CD1c-positive myeloid dendritic cell (primary cell): ENCODE results near the gene ATRIP.
A peak's percentile ranks its signal among the peaks of the same experiment; 100 is the strongest.
"Not testable (repeated sequence)": the region's sequence is repeated elsewhere in the genome, so short reads cannot be mapped to it uniquely, and the experiment has no call there.

Experiments
- DNase-seq: peaks from one replicate; pipeline ENCODE4 v3.0.0-alpha.2; 2016; ENCODE audit errors: extremely low spot score

Gene ATRIP

GRCh38 chr3:48469046-48469915, 22.7 kb downstream of the ATRIP start:
- no peak for DNase-seq

GRCh38 chr3:48470286-48470685, 23.7 kb downstream of the ATRIP start:
- no peak for DNase-seq

- no peak for DNase-seq
Measured at GRCh38 chr3:48472673-48472922, 26.1 kb downstream of the ATRIP start.

GRCh38 chr3:48472923-48473616, 26.5 kb downstream of the ATRIP start:
- DNase-seq = peak; percentile 96

DNA sequence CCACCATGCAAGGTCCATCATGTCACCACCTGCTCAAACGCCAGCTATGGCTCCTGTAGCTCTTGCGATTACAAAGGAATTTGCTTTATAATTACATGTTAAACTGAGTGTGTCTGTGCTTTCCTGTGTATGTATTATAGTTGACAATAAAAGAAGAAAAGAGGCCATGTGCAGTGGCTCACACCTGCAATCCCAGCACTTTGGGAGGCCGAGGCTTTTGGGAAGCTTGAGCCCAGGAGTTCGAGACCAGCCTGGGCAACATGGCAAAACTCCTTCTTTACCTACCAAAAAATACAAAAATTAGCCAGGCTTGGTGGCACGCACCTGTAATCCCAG, 27.0 kb downstream of the ATRIP start:
- no peak for DNase-seq

GRCh38 chr3:48474031-48474430, 27.5 kb downstream of the ATRIP start:
- not testable (repeated sequence) for DNase-seq

- DNase-seq = no peak
Measured at GRCh38 chr3:48474619-48475018, 28.1 kb downstream of the ATRIP start.

DNA sequence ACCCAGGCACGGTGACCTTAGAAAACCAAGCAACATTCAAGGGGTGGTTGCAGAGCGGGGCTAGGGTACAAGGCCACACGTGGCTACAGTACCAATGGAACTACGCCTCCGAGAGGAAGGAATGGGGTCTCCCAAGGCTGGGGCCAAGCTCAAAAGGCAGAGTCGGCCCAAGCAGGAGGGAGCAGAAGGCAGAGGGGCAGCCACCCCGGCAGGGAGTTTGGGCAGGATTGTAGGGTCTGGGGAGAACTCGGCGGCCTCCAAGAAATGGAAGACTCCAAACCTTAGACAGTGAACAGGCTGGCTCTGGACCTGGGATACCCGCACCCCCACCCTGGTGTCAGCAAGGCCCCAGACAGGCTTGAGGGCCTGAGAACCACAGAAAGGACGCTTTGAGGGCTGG, 28.7 kb downstream of the ATRIP start:
- no peak for DNase-seq

DNA sequence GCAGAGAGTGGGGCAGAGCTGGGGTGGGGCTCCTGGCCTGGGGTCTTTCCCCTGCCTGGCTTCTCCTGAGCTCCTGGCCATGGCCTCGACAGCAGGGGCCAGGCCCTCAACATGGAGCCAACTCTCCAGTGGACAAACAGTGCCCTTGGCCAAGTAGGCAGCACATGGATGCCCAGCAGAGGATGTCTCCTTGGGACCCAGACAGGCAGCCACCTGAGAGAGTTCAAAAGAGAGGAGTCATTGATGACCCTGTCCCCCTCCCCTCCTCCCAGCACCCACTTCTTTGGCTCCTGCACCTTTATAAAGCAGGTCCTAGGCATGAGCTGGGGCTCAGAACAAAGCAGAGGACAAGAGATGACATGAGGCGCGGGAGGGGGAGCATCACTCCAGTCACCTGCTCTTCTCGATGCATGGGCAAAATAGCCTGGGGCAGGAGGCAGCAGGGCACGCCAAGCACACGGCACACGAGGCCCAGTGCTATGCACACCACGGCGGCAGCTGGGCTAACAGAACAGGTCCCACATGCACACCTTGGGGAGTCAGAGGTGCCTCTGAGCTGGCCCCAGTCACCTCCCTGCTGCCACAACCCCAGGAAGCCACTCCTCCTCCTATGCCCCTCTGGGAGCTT, 30.0 kb downstream of the ATRIP start:
- no peak for DNase-seq

GRCh38 chr3:48477959-48478520, 31.5 kb downstream of the ATRIP start:
- DNase-seq = no peak

GRCh38 chr3:48478626-48479555, 32.4 kb downstream of the ATRIP start:
- peak; percentile 13 for DNase-seq

DNA sequence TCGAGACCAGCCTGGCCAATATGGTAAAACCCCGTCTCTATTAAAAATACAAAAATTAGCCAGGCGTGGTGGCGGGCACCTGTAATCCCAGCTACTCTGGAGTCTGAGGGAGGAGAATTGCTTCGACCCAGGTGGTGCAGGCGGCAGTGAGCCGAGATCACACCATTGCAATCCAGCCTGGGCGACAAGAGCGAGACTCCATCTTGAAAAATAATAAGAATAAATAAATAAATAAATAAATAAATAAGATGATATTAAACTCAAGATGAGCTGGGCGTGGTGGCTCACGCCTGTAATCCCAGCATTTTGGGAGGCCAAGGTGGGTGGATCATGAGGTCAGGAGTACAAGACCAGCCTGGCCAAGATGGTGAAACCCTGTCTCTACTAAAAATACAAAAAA, 34.4 kb downstream of the ATRIP start:
- DNase-seq = not testable (repeated sequence)

- DNase-seq = not testable (repeated sequence)
Measured at GRCh38 chr3:48482822-48483221, 36.3 kb downstream of the ATRIP start.

DNA sequence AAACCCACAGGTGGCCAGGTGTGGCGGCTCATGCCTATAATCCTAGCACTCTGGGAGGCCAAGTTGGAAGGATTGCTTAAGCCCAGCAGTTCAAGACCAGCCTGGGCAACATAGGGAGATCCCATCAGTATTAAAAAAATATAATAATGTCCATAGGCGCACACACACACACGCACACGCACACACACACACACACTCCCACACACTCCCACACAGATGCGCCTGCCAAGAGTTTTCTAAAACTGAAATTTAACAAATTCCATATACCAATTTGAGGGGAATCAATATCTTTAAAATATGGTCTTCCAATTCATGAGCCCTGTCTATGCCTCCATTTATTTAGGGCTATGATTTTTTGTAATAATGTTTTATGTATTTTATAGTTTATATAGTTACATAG, 40.4 kb downstream of the ATRIP start:
- no peak for DNase-seq

- peak; percentile 70 for DNase-seq
Measured at GRCh38 chr3:48492461-48493202, 46.1 kb downstream of the ATRIP start.

- no peak for DNase-seq
Measured at GRCh38 chr3:48493203-48493501, 46.6 kb downstream of the ATRIP start.

DNA sequence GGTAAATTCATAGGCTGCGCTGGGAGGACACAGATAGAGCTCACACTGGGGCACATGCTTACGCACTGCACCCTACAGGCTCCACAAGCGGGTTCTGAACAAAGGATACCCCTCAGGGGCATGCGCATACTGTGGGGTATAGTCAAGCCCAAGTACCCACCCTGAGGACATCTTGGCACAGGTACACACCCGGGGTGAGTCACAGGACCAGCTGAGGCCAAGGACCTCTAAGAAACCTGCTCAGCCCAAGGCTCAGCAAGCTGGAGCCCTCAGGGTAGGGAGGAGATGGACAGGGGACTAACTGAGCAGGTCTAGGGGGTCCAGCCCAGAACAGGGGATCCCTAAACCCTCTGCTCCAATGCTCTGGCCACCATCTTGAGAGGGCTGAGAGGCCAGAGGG, 54.1 kb downstream of the ATRIP start:
- DNase-seq = no peak

DNA sequence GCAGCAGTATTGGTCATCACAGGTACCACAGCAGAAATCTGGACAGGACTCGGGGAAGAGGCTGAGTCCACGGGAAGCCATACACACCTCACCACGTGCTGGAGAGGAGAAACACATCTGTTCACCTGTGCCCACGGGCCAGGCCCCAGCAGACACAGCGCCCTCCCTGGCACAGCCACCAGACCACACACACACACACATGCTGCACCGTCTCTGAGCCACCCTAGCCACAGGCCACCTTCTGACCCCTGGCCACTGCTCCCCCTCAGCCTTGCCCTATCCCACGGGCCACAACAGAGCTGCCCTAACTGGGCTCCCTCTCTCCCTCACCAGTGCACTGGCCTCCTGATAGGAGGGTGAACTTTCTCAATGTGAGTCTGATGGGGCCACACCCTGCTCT, 54.7 kb downstream of the ATRIP start:
- DNase-seq = no peak

GRCh38 chr3:48502121-48502520, 55.6 kb downstream of the ATRIP start:
- DNase-seq = no peak

DNA sequence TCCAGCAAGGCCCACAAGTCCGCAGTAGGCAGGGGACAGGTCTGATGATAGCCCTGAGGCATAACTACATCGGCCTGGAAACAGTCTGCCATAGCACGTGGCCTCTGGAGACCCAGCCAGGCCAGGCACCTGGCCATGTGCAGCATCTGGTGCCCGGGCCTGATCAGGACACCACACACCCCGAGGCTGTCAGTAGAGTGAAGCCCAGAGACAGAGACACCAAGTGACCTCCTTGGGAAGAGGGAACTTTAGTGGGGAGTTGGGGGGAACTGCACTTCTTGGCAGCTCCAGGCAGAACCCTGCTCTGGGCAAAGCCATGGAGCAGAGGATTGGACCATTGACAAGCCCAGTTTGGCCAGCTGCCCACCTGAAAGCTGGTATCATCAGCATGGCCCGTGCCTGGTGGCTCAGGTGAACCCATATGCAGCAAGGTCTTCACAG, 56.2 kb downstream of the ATRIP start:
- DNase-seq = no peak

- no peak for DNase-seq
Measured at GRCh38 chr3:48503401-48504050, 57.0 kb downstream of the ATRIP start.
